Naive B cell (primary cell): ENCODE data around the gene TNIP2. TPM values are rescaled to one million over a fixed set of nuclear protein-coding genes. Genes with fewer than 3 reads are reported as not detected.
"Not testable (repeated sequence)": the region's sequence is repeated elsewhere in the genome, so short reads cannot be mapped to it uniquely, and the experiment has no call there.

Experiments used
- ATAC-seq, 2 donors: fragments of 150-1000 bp; cut with Tn5 transposase; 2 replicates each; pipeline ENCODE4 v1.10.0; 2021; ENCODE audit warnings: low read depth in 2 of 2, mild to moderate bottlenecking in 2 of 2, moderate library complexity in 2 of 2
- DNase-seq: peaks from one replicate; pipeline ENCODE4 v3.0.0; 2022
- H3K27ac Mint-ChIP-seq, 6 donors: one replicate each; pipeline ENCODE4 v1.8.0; 2020 to 2022; ENCODE audit warnings: mild to moderate bottlenecking in 6 of 6, mixed read lengths in 6 of 6, moderate library complexity in 5 of 6, inconsistent platforms in 2 of 6
- H3K27me3 Mint-ChIP-seq, 3 donors: one replicate each; pipeline ENCODE4 v1.8.0; 2021 to 2022; ENCODE audit warnings: mixed read lengths in 3 of 3, mild to moderate bottlenecking in 1 of 3
- H3K36me3 Mint-ChIP-seq, 2 donors: one replicate each; pipeline ENCODE4 v1.8.0; 2020 to 2022; ENCODE audit warnings: mixed read lengths in 2 of 2, inconsistent platforms in 1 of 2, mild to moderate bottlenecking in 1 of 2
- H3K4me1 Mint-ChIP-seq, 3 donors: one replicate each; pipeline ENCODE4 v1.8.0; 2020 to 2022; ENCODE audit warnings: mixed read lengths in 3 of 3, inconsistent platforms in 1 of 3, mild to moderate bottlenecking in 1 of 3, moderate library complexity in 1 of 3
- H3K4me3 Mint-ChIP-seq, 8 donors: one replicate each; pipeline ENCODE4 v1.8.0; 2020 to 2022; ENCODE audit warnings: mild to moderate bottlenecking in 8 of 8, mixed read lengths in 8 of 8, moderate library complexity in 8 of 8, inconsistent platforms in 2 of 8
- H3K9me3 Mint-ChIP-seq, 7 donors: one replicate each; pipeline ENCODE4 v1.8.0; 2020 to 2022; ENCODE audit warnings: mixed read lengths in 7 of 7, mild to moderate bottlenecking in 5 of 7, inconsistent platforms in 2 of 7, moderate library complexity in 1 of 7
- polyA plus RNA-seq, 6 donors: library from polyadenylated mRNA; unstranded; fragments of 300-500 nt; fragmentation: Illumina TruSeq; gene quantifications; one replicate each; pipeline ENCODE4 v1.2.3, GENCODE V29; 2021; ENCODE audit warnings: low read depth in 6 of 6

TNIP2 gene
- polyA plus RNA-seq, 6 donors from 2014 or later = 25.4 to 36.2 (median 35.3) TPM

DNA sequence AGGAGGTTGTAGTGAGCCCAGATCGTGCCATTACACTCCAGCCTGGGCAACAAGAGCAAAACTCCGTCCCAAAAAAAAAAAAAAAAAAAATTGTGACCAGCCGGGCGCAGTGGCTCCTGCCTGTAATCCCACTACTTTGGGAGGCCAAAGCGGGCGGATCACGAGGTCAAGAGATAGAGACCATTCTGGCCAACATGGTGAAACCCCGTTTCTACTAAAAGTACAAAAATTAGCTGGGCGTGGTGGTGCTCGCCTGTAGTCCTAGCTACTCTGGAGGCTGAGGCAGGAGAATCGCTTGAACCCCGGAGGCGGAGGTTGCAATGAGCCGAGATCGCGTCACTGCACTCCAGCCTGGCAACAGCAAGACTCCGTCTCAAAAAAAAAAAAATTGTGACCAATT is 29.3 kb downstream of the TNIP2 start:
- H3K27ac Mint-ChIP-seq = peak overlapping the region in 1 of 6 donors; percentile 5

DNA sequence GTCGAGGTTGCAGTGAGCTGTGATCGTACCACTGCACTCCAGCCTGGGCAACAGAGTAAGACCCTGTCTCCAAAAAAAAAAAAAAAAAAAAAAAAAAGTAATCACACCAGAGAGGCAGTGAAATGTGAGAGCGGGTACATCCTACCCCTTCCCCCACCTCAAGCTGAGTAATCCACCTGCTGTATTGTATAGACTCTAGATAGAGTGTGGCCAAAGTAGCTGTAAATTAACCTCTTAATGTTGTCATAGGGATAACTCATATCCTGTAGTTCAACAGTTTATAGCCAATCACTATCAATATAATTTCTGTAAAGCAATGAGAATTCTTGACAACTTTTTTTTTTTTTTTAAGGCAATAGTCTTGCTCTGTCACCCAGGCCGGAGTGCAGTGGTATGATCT is 30.8 kb downstream of the TNIP2 start:
- Mint-ChIP-seq H3K27me3 (no peaks in the 10 kb centered on the region), H3K4me3 (no peak overlapping the region), H3K4me1 (no peaks in the 10 kb centered on the region), H3K9me3 (no peaks in the 10 kb centered on the region), H3K27ac (peak overlapping the region in 1 of 6 donors; percentile 64), H3K36me3 (peaks cover 0 to 4% of the 10 kb centered on the region in 2 donors)
- no peak for ATAC-seq
- DNase-seq = no peak

More for the DNA sequence above, 29.3 kb downstream of the TNIP2 start:
- DNase-seq, ATAC-seq, H3K36me3 Mint-ChIP-seq, H3K4me3 Mint-ChIP-seq, H3K27me3 Mint-ChIP-seq, H3K9me3 Mint-ChIP-seq, H3K4me1 Mint-ChIP-seq: not testable (repeated sequence)

DNA sequence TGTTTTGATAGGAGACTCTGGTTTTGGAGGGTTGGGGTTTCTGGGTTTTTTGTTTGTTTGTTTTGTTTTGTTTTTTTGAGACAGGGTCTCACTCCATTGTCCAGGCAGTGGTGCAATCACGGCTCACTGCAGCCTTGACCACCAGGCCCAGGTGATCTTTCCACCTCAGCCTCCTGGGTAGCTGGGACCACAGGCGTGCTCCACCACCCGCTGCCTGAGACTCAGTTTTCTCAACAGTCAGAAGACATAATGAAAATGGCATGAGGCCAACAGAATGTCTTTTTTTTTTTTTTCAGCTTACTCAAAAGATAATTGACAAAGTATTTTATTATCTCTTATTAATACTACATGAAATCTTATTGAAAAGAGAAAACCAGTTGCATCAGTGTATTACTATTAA is 32.4 kb downstream of the TNIP2 start:
- no peaks in the 10 kb centered on the region for H3K9me3 Mint-ChIP-seq
- no peak for DNase-seq
- H3K27me3 Mint-ChIP-seq = no peaks in the 10 kb centered on the region
- no peaks in the 10 kb centered on the region for H3K4me1 Mint-ChIP-seq
- H3K36me3 Mint-ChIP-seq = peaks cover 0 to 5% of the 10 kb centered on the region in 2 donors
- no peak for ATAC-seq
- peak overlapping the region in 3 of 6 donors; percentile 41 to 79 (median 49) for H3K27ac Mint-ChIP-seq
- no peak overlapping the region for H3K4me3 Mint-ChIP-seq

DNA sequence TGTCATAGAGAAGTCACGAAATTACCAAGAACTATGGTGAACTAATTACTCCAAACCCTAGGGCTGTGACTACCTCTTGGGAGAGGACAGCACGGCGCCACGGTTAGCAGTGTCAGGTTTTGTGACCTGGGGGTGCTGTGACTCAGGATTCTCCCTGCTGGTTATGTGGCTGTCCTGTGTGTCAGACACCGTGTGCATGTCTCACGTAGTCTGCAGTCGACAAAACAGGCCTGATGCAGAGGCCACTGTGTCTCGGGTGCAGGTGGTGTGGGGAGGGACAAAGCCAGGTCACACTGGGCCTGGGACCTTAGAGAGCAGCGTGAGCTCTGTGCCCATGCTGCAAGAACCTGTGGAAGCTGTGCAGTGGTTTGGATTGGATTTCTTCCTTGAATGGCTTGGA is 34.1 kb downstream of the TNIP2 start:
- H3K27ac Mint-ChIP-seq = peak overlapping the region in 3 of 6 donors; percentile 12 to 61 (median 25)
- no peak overlapping the region for H3K4me3 Mint-ChIP-seq
- no peak for DNase-seq
- no peaks in the 10 kb centered on the region for H3K27me3 Mint-ChIP-seq
- H3K9me3 Mint-ChIP-seq = no peaks in the 10 kb centered on the region
- H3K4me1 Mint-ChIP-seq = peaks cover 0 to 3% (median 0%) of the 10 kb centered on the region in 3 donors
- ATAC-seq = no peak
- peaks cover 0 to 9% of the 10 kb centered on the region in 2 donors for H3K36me3 Mint-ChIP-seq

DNA sequence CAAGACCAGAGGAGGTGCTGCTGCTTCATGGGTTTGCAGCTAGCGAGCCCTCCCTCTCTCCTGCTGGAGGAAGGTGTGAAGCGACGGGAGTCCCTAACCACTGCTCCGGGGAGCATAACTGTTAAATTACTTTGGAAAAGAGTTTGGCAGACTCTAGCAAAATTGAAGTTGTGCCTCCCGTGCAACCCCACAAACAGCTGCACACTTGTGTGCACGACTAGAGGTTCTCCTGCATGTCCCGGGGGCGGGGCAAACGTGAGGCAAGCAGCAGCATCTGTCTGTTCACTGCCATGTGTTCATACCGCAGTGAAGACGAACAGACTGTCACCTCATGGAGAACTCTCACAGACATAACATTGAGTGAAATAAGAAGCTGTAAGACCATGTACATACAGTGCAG is 34.5 kb downstream of the TNIP2 start:
- peaks cover 0 to 9% of the 10 kb centered on the region in 2 donors for H3K36me3 Mint-ChIP-seq
- H3K27me3 Mint-ChIP-seq = no peaks in the 10 kb centered on the region
- no peak for DNase-seq
- ATAC-seq = no peak
- peaks cover 0 to 3% (median 0%) of the 10 kb centered on the region in 3 donors for H3K4me1 Mint-ChIP-seq
- H3K4me3 Mint-ChIP-seq = no peak overlapping the region
- no peak overlapping the region for H3K27ac Mint-ChIP-seq
- H3K9me3 Mint-ChIP-seq = no peaks in the 10 kb centered on the region

DNA sequence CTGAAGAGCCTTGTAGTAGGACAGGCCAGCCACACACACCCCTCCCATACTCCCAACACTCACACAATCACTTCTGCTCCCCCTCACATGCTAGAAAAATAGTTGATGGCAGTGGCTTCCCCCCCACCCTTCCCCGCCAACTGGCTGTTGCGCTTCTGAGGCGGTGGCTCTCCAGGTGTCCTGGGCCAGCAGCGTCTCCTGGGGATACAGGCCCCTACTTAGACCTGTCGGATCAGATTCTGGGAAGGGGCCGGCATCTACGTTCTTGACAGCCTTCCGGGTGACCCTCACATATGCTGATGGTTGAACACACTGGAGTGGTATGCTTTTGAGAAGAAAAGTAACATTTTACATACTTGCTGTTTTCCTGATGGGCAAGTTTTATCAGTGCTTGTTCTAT is 39.9 kb downstream of the TNIP2 start:
- Mint-ChIP-seq H3K9me3 (no peaks in the 10 kb centered on the region), H3K27ac (peak overlapping the region in 1 of 6 donors; percentile 7)

DNA sequence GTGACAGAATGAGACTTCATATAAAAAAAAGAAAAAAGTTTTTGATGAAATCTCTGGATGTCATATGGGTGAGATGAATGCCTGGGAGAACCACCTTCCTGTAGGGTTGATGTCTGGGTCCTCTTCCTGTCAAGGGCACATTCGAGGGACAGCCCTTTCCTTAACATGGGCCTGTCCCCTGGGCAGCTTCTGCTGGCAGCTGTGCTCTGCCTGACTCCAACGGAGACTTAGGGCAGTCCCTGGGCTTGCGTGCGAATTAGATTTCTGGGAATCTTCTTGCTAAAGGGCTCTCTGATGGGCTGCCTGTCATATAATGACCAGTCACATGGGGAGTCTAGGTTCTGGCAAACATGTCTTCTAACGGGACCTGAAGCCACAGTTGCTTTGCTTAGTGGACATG is 40.7 kb downstream of the TNIP2 start:
- H3K27me3 Mint-ChIP-seq = no peaks in the 10 kb centered on the region
- DNase-seq (no peak), ATAC-seq (no peak)
- peaks cover 12 to 20% (median 16%) of the 10 kb centered on the region in 3 donors for H3K4me1 Mint-ChIP-seq
- peak overlapping the region in 1 of 8 donors; percentile 18 for H3K4me3 Mint-ChIP-seq
- H3K36me3 Mint-ChIP-seq = peaks cover 0 to 12% of the 10 kb centered on the region in 2 donors
- no peaks in the 10 kb centered on the region for H3K9me3 Mint-ChIP-seq
- H3K27ac Mint-ChIP-seq = peak overlapping the region in 1 of 6 donors; percentile 85

More for the DNA sequence above, 39.9 kb downstream of the TNIP2 start:
- ATAC-seq (no peak), DNase-seq (no peak)
- H3K4me3 Mint-ChIP-seq = no peak overlapping the region
- no peaks in the 10 kb centered on the region for H3K27me3 Mint-ChIP-seq
- H3K4me1 Mint-ChIP-seq = peaks cover 12 to 20% (median 16%) of the 10 kb centered on the region in 3 donors
- H3K36me3 Mint-ChIP-seq = peaks cover 0 to 16% of the 10 kb centered on the region in 2 donors

DNA sequence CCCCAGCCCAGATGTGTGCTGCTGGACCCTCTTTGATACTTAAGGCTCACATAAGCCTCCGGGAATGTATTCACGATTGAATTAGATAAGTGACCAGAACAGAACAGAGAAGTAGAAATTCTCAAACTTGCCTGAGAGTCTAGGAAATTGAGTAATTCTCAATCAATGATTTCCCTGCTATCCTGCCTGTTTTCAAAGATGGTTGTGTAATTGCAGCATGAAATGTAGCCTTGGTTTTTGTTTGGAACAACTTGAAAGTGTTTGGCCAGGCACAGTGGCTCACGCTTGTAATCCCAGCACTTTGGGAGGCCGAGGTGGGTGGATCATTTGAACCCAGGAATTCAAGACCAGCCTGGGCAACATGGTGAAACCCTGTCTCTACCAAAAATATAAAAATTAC is 41.2 kb downstream of the TNIP2 start:
- no peaks in the 10 kb centered on the region for H3K9me3 Mint-ChIP-seq
- ATAC-seq = no peak
- no peaks in the 10 kb centered on the region for H3K27me3 Mint-ChIP-seq
- no peak for DNase-seq
- no peak overlapping the region for H3K4me3 Mint-ChIP-seq
- H3K4me1 Mint-ChIP-seq = peaks cover 12 to 20% (median 16%) of the 10 kb centered on the region in 3 donors
- peaks cover 0 to 11% of the 10 kb centered on the region in 2 donors for H3K36me3 Mint-ChIP-seq
- H3K27ac Mint-ChIP-seq = peak overlapping the region in 2 of 6 donors; percentile 82 to 84

DNA sequence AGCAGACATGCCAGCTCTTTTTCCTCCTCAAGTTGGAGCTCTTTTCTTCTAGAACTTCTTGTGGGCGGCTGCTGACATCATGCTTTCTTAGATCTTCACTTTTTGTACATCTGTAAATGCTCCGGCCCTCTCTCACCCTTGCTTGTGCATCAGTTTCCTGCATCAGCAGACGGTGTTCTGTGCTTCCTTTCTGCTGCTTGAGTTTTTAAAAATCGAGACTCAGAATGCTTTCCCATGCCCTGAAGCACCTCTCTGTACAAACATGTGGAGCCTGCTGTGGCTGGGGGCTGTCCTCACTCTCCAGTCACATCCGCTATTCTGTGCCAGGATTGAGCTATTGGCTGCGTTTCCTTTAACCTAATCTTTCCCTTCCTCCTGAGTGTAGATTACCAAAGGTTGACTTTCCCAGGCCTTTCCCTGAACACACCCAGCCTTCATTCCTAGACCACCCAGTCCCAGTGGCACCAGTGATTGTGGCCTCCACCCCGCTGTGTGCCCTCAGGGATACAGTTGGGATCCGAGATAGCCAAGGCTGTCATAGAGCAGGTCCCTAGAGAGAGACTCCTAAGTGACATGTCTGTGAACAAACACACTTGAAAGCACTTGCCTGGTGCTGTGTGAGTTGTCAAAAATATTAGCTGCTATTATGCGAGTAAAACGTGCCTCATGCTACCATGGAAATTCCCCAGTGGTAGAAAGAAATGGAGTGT is 41.9 kb downstream of the TNIP2 start:
- ATAC-seq (peak in 1 of 2 donors; percentile 28), DNase-seq (no peak)
- Mint-ChIP-seq H3K36me3 (peaks cover 0 to 11% of the 10 kb centered on the region in 2 donors), H3K4me3 (peak overlapping the region in 1 of 8 donors; percentile 19), H3K4me1 (peaks cover 12 to 20% (median 16%) of the 10 kb centered on the region in 3 donors), H3K27me3 (no peaks in the 10 kb centered on the region), H3K9me3 (no peaks in the 10 kb centered on the region), H3K27ac (peak overlapping the region in 5 of 6 donors; percentile 60 to 98 (median 82))

DNA sequence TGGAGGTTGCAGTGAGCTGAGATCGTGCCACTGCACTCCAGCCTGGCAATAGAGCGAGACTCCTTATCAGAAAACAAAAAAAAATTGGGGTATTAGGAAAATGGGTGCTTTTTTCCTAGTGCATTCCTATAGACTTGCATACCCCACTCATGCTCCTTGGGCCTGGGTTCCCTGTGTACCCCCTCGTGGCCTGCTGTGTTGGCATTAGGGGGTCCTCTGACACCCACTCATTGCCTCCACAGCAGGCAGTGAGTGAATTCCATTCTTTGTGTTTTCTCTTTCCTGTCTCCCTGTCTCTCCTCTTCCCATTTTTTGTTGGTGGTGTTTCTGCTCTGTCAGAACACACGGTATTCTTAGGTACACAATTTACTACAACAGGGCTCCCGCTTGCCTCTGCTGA is 42.8 kb downstream of the TNIP2 start:
- Mint-ChIP-seq H3K27ac (peak overlapping the region in 3 of 6 donors; percentile 14 to 98 (median 61)), H3K4me1 (peaks cover 12 to 17% (median 16%) of the 10 kb centered on the region in 3 donors), H3K4me3 (peak overlapping the region in 1 of 8 donors; percentile 50), H3K36me3 (peaks cover 0 to 11% of the 10 kb centered on the region in 2 donors), H3K27me3 (no peaks in the 10 kb centered on the region), H3K9me3 (no peaks in the 10 kb centered on the region)
- ATAC-seq = no peak
- DNase-seq = no peak

DNA sequence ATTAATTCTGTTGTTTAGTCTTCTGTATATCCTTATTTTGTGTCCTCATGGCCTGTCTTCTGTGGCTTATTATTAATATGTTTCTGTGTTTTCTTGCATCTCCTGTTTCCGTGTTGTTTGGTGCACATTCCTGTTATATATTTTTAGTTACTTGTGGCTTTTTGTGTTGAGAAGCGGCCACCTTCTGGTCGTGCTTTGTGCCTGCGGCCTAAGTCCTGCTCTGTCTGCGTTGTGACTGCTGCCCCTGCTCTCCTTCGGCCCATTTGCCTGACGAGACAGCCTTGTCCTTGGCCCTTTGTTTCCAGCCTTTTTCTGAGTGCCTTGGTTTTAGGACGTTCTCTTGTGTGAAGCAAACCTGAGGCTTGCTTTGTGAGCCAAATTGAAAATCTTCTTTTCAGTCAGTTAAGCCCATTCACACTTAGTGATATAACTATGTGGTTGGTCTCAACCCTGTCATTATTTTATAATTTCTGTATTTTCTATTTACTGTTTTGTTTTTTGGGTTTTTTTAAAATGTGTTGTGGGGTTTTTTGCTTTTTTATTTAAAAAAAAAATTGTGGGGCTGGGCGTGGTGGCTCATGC is 43.8 kb downstream of the TNIP2 start:
- no peaks in the 10 kb centered on the region for H3K9me3 Mint-ChIP-seq
- no peaks in the 10 kb centered on the region for H3K27me3 Mint-ChIP-seq
- DNase-seq = no peak
- H3K4me1 Mint-ChIP-seq = peaks cover 12 to 17% (median 16%) of the 10 kb centered on the region in 3 donors
- H3K27ac Mint-ChIP-seq = peak overlapping the region in 2 of 6 donors; percentile 17 to 30
- no peak overlapping the region for H3K4me3 Mint-ChIP-seq
- H3K36me3 Mint-ChIP-seq = peaks cover 0 to 7% of the 10 kb centered on the region in 2 donors
- no peak for ATAC-seq

DNA sequence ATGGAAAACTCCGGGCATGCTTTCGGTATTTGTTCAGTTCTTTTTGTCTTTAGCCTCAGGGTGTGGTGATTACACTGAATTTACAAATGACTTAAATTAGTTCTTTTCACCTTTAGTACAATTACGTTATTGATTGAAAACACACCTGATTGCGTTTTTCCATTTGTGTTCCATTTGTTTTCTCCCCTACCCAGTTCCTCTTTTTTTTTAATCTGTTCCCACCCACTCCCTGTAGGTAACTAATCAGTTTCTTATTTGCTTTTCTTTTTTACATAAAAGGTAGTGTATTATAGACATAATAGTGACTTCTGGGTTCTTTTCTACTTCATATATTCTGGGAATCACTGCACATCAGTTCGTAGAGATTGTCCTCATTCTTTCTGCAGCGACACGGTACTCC is 53.4 kb downstream of the TNIP2 start:
- H3K4me1 Mint-ChIP-seq = peaks cover 12 to 25% (median 13%) of the 10 kb centered on the region in 3 donors
- H3K27me3 Mint-ChIP-seq = no peaks in the 10 kb centered on the region
- no peaks in the 10 kb centered on the region for H3K9me3 Mint-ChIP-seq
- H3K36me3 Mint-ChIP-seq = peaks cover 16 to 35% of the 10 kb centered on the region in 2 donors
- DNase-seq (no peak), ATAC-seq (no peak)
- peak overlapping the region in 3 of 6 donors; percentile 47 to 67 (median 66) for H3K27ac Mint-ChIP-seq
- no peak overlapping the region for H3K4me3 Mint-ChIP-seq

DNA sequence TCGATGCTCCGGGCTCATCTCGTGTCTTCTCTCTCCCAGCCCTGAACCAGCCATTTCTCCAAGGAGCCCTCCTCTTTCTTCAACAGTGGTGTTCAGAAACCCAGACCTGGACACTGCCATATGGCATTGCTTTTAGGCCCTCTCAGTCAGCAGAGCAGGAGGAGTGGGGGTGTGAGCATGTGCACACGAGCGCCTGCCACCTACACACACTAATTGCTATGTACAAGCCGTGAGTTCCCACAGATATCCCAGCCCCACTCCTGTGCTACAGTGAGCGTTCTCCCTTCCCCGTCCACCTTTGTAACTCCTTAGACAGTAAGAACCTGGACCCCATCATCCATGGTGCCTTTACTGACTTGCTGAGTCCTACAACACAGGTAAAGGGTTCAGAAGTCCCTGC is 53.8 kb downstream of the TNIP2 start:
- DNase-seq (no peak), ATAC-seq (no peak)
- Mint-ChIP-seq H3K27me3 (no peaks in the 10 kb centered on the region), H3K9me3 (no peaks in the 10 kb centered on the region), H3K4me1 (peaks cover 13 to 29% (median 16%) of the 10 kb centered on the region in 3 donors), H3K36me3 (peaks cover 16 to 35% of the 10 kb centered on the region in 2 donors), H3K4me3 (no peak overlapping the region), H3K27ac (peak overlapping the region in 4 of 6 donors; percentile 16 to 88 (median 58))

DNA sequence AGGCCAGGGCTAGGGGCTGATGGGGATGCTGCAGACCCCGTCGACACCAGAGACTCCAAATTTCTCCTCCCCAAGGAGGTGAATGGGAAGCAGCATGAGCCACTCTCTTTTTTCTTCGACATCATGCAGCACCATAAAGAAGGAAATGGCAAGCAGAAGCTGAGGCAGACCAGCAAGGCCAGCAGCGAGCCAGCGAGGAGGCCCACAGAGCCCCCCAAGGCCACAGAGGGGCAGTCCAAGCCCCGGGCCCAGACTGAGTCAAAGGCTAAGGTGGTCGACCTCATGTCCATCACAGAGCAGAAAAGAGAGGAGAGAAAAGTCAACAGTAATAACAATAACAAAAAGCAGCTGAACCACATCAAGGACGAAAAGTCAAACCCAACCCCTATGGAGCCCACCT is 56.1 kb downstream of the TNIP2 start:
- peak overlapping the region in 2 of 6 donors; percentile 34 to 50 for H3K27ac Mint-ChIP-seq
- H3K36me3 Mint-ChIP-seq = peaks cover 19 to 27% of the 10 kb centered on the region in 2 donors
- no peak overlapping the region for H3K4me3 Mint-ChIP-seq
- ATAC-seq = no peak
- no peaks in the 10 kb centered on the region for H3K9me3 Mint-ChIP-seq
- H3K27me3 Mint-ChIP-seq = no peaks in the 10 kb centered on the region
- peaks cover 28 to 52% (median 37%) of the 10 kb centered on the region in 3 donors for H3K4me1 Mint-ChIP-seq
- DNase-seq = no peak
